COLO668 (cell line): Measurements from ENCODE around the gene TMEM81.

Experiments used
- DNase-seq: peaks from one replicate; lab custom pipeline; 2025; ENCODE audit not compliant: unreplicated experiment; lab: John Stamatoyannopoulos, UW

Gene TMEM81, protein sequence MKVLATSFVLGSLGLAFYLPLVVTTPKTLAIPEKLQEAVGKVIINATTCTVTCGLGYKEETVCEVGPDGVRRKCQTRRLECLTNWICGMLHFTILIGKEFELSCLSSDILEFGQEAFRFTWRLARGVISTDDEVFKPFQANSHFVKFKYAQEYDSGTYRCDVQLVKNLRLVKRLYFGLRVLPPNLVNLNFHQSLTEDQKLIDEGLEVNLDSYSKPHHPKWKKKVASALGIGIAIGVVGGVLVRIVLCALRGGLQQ

DNA sequence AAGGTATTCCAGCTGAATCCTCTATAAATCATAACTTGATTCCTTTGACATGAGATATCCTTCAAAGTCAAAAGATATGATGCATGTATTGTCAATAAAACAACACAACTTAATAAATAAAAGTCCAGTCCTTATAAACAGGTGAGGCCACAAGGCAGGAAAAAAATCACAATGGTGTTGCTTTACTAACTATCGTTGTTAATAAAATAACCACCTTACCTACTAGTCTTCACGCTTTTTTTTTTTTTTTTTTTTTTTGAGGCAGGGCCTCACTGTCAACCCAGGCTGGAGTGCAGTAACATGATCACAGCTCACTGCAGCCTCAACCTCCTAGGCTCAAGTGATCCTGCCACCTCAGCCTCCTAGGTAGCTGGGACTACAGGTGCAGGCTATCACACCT, at the start of gene TMEM81:
Gene TMEM81 (minus strand): TSS at position 101 of the 400 bp plus-strand sequence. CDS start 140 bp downstream, outside the sequence.
- DNase-seq = no peak

DNA sequence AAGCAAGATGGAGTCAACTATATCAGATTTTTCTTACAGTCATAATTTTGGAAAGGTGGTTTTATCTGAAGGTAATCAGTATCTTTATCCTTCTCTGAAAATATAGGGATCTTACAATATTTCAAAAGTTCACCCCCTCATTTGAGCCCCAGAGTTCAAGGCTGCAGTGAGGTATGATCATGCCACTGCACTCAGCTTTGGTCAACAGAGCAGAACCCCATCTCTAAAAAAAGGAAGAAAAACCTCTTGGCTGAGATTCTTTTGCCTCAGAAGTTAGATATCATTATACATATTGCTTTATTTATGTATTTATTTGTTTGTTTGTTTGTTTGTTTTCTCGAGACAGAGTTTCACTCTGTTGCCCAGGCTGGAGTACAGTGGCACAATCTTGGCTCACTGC, 49.0 kb upstream of the TMEM81 start:
- no peak for DNase-seq

DNA sequence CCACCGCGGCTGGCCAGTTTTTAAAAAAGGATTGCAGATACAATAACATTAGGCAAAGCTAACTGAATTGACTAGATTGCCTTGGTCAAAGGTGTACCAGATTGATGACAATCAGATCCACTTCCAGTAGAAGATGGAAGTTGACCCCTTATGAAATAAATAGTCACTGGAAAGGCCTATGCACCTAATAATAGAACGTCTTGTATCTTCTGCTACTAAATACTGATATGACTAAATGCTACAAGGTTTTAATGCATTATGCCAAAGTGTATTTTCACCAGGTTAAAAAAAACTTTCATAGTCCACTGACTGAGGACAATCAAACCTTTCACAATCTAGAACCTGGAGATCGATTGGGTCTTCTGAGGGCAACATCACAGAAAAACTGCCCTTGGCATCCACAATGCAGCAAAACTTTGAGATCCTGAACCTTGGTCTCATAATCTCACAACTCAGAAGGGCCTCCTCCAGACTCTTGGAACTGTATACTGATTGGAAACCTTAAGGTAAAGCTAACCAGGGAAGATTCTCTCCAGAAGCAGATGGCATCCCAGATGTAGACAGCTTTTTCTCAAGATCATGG, 45.3 kb upstream of the TMEM81 start:
- DNase-seq = no peak

DNA sequence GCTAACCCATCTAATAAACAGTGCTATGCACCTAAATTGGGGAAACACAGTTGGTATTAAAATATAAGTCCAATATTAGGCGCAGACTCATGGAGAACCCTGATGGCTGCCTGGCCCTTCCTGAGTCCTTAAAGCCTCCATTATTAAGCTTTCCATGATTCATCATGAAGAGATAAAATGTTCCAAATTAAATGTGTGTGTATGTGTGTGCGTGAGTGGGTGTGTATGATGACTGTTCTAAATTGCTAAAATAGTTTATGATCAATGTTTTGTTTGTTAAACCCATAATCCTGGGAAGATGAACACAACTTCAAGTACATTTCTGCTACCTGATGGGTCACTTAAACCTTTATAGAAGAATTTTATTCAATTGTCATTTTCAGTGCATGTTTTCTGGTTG, 43.8 kb upstream of the TMEM81 start:
- DNase-seq = no peak

DNA sequence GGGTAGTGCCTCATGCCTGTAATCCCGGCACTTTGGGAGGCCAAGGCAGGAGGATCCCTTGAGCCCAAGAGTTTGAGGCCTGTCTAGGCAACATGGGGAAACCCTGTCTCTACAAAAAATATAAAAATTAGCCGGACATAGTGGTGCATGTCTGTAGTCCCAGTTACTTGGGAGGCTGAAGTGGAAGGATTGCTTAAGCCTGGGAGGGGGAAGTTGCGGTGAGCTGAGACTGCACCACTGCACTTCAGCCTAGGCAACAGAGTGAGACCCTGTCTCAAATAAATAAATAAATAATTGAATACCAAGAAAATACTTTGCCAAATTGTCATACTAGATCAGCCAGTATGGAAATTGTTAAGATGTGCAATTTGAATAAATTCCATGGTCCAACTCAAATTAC, 43.4 kb upstream of the TMEM81 start:
- DNase-seq = no peak

DNA sequence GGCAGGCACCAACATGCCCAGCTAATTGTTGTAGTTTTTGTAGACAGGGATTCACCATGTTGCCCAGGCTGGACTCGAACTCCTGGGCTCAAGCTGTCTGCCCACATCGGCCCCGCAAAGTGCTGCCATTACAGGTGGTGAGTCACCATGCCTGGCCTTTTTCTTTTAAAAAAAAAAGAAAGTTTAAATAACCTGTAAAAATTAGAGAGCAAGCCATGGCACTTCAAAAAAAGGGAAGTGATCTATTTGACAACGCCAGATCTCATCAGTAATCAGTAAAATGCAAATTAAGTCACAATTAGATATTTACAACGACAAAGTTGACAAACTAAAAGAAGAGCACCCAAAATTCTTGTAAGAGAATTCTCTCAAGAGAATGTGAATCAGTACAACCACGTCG, 40.5 kb upstream of the TMEM81 start:
- no peak for DNase-seq

DNA sequence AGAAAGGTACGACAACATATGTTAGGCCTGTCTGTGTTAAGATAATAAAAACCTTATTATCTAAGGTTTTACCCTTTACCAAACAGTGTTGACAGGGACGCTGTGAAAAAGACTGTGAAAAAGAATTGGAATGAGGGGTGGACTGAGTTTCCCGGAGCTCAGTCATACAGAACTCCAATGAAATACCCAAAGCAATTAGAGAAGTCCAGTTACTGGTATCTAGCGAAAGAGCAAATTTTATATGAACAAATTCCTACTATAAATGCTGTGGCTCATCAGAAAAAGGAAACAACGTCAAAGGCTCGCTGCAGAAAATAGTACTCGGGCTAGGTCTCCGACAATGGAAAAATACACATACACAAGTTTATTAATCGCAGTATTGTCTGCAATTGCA, 38.2 kb upstream of the TMEM81 start:
- no peak for DNase-seq

DNA sequence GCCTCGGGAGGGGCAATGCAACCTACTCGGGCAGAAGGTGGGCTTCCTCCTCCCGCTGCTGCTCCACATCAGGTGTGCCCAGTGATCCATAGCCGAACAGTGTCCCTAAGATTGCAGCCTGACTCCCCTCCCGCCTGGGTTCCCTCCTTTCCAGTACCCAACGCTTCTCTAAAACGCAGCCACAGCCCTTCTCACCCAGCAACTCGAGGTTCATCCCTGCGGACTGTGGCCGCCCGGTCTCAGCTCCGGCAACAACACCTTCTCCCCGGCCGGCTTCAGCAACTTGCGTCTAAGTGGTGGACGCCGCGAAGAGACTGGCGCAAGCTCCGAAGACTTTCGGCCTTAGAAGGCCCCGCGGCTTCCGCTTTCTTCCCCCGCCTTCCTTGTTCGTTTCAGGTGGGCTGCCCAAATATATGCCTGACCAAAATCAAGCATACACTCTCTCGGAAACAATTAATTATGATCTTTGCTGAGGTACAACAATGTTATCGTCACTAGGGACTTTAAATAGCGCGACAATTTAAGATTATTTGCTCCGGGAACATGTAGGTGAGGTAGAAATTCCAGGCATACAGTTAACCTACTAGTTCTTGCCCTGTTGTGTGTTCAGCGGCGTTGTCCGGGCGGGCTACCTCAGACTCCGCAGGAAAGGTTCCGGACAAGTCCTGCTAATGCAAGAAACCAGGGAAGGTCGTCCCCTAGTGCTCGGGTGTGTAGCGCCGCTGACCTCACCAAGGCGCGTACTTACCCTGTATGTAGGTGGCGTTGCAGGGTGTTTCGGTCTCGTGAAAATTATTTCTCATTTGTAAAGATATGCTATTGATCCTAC, 37.6 kb upstream of the TMEM81 start, which contains the start of gene RBBP5:
Gene RBBP5 (minus strand): TSS at position 319 of the 829 bp plus-strand sequence. CDS start 105 bp downstream, at position 214.
- peak; percentile 96 for DNase-seq

DNA sequence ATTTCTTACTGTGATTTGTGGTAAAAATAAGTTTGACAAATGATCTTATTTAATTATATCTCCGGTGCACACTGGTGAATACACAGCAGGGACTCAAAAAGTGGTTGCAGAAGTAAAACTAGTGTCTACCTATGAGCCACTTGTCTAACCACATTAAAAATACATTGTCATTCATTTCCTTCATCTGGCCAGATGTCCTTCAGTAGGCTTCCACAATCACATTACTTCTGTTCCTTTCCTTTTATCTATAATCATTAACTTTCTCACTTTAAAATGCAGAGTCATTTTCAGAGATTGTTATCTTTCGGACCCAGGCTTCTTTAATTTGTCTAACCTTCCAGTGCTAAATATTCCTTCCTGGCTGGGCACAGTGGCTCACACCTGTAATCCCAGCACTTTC, 34.5 kb upstream of the TMEM81 start:
- DNase-seq = no peak

DNA sequence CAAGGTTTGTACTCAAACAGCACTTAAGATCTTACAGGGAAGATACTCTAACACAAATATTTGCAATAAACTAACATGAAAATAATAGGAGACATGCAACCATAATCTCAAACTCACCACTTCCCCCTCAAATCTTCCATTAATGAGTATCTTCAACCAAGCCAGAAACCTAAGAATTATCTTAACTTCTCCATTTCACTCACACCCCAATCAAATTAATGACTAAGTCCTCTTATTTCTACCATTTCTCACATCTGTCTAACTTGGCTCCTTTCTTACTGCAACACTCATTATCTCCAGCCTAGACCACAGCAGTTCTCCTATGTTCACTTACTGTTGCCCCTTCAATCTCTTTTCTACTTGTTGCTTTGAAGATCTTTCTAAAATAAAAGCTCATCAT, 27.1 kb upstream of the TMEM81 start:
- DNase-seq = no peak

DNA sequence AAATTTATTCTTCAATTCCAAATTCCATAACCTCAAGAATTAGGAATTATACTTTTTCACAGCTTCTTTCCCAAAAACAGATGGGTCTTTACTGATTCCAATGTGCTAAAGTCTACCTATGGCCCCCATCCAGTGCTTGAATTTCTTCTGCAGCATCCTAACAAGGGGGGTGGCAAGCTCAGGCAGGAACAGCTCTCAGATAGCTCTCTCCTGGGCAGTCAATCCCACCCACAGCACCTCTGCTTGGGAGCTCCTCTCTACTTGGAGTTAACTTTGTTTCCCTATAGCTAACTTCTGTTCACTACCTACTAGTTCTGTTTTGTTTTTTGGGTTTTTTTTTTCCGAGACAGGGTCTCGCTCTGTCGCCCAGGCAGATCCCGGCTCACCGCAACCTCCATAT, 25.5 kb upstream of the TMEM81 start:
- DNase-seq = no peak

DNA sequence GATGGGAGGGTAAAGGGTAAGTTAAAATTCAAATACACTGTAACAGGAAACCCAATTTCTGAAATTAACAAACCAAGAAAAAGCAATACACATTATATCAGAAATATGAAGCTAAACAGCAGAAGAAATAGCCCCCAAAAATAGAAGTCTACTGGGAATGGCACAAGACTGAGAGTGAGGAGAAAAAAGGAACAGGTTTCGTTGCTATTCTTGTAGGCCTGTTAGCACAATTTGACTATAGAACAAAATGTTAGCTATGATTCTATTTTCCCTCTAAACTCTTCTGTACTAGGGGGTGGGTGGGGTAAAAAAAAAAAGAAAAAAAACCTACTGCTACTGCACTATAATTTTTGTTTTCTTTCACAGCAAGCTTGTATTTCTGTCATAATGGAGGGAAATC, 25.0 kb upstream of the TMEM81 start:
- no peak for DNase-seq

DNA sequence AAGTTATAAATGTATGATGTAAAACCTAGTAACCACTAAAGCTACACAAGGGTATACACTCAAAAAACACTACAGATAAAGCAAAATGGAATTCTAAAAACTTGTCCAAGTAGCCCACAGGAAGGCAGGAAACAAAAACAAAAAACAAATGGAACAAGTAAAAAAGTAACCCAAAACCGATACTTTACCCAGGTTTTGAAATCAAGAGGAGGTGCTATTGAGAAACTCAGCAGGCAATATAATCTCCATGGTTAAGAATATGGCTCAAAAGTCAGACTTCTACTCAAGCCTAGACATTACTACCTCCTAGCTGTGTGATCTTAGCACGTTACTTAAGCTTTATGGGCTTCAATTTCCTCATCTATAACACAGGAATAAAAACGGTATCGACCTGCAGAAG, 24.2 kb upstream of the TMEM81 start:
- no peak for DNase-seq

DNA sequence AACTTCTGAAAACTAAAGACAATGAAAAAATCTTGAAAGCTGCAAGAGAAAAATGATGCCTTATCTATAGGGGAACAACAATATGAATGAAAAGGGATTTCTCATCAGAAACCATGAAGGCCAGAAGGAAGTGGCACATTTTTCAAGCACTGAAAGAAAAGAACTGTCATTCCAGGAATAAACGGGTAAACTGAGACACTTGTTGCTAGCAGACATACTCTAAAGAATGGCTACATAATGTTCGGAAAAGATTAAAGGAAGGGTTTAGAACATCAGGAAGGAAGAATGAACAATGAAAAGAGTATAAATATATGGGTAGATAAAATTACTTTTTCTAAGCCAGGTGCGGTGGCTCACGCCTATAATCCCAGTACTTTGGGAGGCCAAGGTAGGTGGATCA, 23.1 kb upstream of the TMEM81 start:
- no peak for DNase-seq

DNA sequence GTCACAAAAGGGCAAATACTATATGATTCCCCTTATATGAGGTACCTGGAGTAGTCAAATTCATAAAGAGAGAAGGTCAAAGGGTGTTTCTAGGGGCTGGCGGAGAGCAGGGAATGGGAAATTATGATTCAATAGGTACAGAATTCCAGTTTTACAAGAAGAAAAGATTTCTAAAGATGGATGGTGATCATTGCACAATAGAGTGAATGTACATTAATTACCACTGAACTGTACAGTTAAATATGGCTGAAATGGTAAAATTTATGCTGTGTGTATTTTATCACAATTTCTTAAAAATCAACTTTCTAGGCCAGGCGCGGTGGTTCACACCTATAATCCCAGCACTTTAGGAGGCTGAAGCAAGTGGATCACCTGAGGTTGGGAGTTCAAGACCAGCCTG, 18.1 kb upstream of the TMEM81 start:
- DNase-seq = no peak

DNA sequence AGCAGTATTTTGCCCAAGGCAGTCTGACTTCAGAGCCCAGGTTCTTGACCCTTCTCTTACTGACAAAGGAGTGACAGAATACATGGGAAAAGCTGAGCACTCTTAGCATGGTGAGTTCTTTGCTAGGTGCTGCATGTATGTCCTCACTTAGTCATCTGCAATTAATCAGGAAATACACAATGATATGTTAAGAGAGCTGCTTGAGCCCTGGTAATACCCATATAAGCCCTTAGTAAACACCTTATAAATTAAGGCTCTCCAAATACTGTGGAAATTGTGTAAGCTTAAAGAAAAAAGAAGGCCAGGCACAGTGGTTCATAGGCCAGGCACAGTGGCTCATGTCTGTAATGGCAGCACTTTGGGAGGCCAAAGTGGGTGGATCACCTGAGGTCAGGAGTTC, 14.0 kb upstream of the TMEM81 start:
- DNase-seq = no peak

DNA sequence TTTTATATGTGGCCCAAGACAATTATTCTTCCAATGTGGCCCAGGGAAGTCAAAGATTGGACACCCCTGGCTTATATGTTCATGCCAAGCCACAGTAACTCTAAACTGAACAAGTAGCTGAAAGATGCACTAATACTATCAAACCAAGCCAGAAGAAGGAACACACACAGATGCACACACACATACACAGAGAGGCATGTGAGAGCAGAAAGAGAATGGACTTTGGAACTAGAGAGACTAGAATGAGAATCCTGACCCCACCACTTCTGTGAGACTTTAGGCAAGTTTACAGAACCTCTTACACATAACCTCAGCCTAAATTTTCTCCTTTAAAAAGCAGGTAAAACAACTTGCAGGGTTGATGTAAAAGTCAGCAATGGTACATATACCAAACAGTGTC, 11.2 kb upstream of the TMEM81 start:
- no peak for DNase-seq

DNA sequence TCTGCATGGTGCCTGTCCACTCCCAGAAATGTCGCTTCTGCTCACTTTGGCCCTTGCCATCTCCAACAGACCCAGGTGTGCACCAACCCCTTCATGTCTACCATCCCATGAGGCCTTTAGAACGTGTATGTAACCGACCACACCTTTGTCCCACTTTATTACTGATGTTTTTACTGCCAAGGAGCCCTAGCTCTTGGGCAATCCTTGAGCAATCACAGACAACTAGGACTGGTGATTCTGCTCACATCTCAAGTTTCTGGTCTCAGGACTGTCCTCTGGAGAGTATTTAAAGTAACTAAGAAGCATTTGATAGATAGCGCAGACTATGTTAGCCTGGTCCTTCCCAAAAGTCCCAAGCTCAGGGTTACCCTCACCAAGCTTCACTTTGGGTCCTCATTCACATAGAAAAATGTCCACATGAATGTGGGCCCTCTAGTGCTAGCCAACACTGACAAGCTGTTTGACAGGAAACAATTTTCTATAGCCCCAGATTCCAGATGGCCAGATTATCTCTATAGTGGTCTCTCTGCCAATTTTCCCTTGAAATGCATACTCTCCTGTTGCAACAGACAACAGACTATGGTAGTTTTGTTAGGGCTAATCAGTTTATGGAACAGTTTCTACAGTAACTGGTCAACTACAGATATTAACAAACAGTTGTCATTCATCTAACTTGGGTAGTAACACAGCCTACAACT, 6.9 kb upstream of the TMEM81 start:
- DNase-seq = no peak

DNA sequence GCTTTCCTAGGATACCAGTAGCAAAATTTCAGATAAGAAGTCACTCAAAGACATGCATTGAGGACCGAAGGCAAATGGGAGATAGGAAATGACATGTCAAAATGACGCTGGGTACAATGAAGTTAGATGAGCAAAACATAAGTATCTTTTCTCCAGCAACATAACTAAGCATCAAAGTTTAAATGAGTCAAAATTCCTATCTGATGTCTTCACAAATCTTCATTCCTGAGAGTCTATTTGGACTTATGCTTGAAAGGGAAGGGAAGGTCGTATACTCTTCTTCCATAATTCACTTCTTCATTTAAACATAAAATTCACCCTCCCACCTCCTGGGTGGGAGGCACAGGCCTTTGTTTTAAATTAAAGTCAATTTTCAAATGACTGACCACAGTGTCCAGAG, 4.1 kb upstream of the TMEM81 start:
- no peak for DNase-seq

DNA sequence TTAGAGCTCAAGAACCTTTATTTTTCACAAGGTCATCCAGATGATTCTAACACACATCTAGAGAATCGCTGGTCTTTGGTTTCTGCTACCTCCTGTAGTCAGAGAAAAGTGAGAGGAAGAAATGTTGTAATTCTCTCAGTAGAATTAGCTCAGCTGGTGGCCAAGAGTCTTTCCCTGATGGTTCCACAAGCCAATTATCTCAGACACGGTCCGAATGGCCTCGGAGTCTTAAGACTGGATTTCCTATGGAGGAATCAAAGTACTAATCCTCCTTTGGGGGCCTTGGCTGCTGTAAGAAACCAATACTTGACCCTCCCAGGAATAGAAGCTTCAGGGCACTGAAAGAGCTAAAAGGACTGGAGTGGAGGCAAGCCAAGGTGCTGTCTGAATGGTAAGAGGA, 1.8 kb downstream of the TMEM81 start:
- DNase-seq = no peak

DNA sequence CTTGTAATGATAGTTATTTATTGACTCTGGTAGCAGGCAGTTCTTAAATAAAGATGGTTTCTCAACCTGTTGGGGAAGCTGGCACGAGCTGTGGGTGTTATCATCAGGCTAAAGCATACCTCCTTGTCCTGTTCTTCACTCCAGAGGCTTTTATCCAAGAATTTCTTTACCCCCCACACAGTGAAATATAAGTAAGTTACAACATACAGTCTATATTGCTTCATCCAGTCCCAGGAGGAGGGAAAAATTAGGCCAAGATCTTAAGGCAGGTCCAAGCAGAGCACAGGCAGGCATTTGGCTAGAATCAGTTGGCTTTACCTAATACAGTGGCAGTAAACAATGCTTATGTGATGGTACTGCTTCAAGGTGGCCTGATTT, 6.3 kb downstream of the TMEM81 start:
- no peak for DNase-seq
